Muscle of leg (tissue), 11 donors: ENCODE results near the gene RHOB. TPM values are rescaled to one million over a fixed set of nuclear protein-coding genes. Genes with fewer than 3 reads are reported as not detected.

Experiments
- DNase-seq: peaks from one replicate; pipeline ENCODE4 v3.0.0; 2013
- H3K27ac ChIP-seq: one replicate; pipeline ENCODE4 v1.5.1; 2013; ENCODE audit warnings: mild to moderate bottlenecking, low read length, control low read depth
- H3K27me3 ChIP-seq: one replicate; pipeline ENCODE4 v1.6.1; 2013; ENCODE audit warnings: low read length; ENCODE audit not compliant: control insufficient read depth, insufficient read depth
- H3K36me3 ChIP-seq: one replicate; pipeline ENCODE4 v1.6.1; 2013; ENCODE audit warnings: low read length; ENCODE audit not compliant: control insufficient read depth, insufficient read depth
- H3K4me1 ChIP-seq: one replicate; pipeline ENCODE4 v1.6.1; 2013; ENCODE audit warnings: low read length; ENCODE audit not compliant: control insufficient read depth, insufficient read depth
- H3K4me3 ChIP-seq: one replicate; pipeline ENCODE4 v1.5.1; 2013; ENCODE audit warnings: low read length, control low read depth
- H3K9me3 ChIP-seq: replicated peaks from 2 replicates; pipeline ENCODE4 v1.6.1; 2013; ENCODE audit warnings: low read depth, low read length; ENCODE audit not compliant: control insufficient read depth
- WGBS: methylation state at CpG from one replicate; pipeline ENCODE4 v1.1.5; 2013; ENCODE audit warnings: missing lambda C conversion rate; ENCODE audit not compliant: insufficient coverage; 5-methylcytosine and 5-hydroxymethylcytosine counted together
- polyA plus RNA-seq, 8 donors: library from polyadenylated mRNA; unstranded; fragments of 120-200 nt; gene quantifications; one replicate each; pipeline versions ENCODE4 v1.2.1 to v1.2.3, GENCODE V29; 2013; ENCODE audit warnings: inconsistent platforms in 1 of 8, low replicate concordance in 1 of 8; ENCODE audit not compliant: insufficient read length in 8 of 8, insufficient read depth in 1 of 8
- total RNA-seq: library from RNA; stranded (reverse); fragments of 120-200 nt; gene quantifications from one replicate; pipeline ENCODE4 v1.2.4, GENCODE V29; 2013

Gene RHOB
- total and polyA plus RNA-seq, 9 donors: 90.9 to 174 (median 135) TPM

DNA sequence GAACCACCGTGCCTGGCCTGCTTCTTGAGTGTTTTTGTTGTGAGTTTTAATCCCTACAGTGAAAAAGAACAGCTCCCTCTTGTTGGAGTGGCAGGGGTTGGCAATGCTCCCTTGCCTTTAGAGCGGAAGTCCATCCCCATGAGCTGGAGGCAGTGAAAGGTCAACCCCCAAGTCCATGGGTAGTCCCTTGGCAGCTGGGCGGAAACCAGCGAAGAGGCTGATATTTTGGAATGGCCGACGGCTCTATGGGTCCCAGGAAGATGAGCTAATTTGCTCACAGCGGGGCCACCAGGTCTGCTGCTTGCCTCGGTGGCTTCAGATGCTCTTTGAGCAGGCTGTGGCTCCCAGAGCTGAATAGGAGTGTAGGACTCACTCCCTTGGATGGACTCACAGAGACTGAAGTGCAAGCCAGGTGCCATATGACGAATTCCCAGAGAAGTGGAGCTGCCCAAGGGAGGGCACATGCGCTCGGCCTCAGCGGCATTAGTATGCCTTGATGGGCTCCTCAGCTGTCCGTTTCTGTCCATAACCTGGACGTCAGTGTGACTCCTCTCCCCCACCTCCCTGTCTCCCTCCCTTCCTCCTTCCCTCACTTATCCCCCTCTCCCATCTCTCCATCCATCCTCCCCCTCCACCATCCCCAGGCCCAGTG is 25.4 kb upstream of the RHOB start:
- Histone ChIP-seq H3K36me3 (no peaks in the 10 kb centered on the region), H3K4me1 (peaks cover 60% of the 10 kb centered on the region), H3K27ac (peak overlapping the region; percentile 82), H3K4me3 (no peak overlapping the region), H3K9me3 (no peaks in the 10 kb centered on the region), H3K27me3 (no peaks in the 10 kb centered on the region)
- DNase-seq: no peak
- WGBS: 72% methylated on average over 13 of the region's 14 CpGs

DNA sequence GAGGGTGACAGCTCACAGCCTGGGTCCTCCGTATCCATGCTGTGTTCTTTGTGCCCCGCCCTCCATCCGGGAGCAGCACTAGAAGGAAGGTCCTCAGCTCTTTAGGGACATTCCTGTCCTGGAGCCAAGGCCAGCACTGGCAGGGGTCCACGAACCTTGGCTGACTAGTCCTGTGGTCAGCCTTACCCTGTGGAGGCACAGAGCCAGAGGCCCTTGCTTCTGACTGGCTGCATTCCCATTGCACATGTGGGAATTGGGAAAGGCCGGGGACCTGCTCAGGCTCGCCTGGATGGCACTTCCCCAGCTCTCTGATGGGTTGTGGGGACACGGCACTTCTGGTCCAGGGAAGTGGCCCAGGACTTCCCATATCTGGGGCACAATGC is 24.9 kb upstream of the RHOB start:
- Histone ChIP-seq H3K36me3 (no peaks in the 10 kb centered on the region), H3K27ac (peak overlapping the region; percentile 82), H3K4me1 (peaks cover 60% of the 10 kb centered on the region), H3K27me3 (no peaks in the 10 kb centered on the region), H3K9me3 (no peaks in the 10 kb centered on the region), H3K4me3 (no peak overlapping the region)
- peak; percentile 69 for DNase-seq
- WGBS: 34% methylated on average over 7 of the region's 7 CpGs

DNA sequence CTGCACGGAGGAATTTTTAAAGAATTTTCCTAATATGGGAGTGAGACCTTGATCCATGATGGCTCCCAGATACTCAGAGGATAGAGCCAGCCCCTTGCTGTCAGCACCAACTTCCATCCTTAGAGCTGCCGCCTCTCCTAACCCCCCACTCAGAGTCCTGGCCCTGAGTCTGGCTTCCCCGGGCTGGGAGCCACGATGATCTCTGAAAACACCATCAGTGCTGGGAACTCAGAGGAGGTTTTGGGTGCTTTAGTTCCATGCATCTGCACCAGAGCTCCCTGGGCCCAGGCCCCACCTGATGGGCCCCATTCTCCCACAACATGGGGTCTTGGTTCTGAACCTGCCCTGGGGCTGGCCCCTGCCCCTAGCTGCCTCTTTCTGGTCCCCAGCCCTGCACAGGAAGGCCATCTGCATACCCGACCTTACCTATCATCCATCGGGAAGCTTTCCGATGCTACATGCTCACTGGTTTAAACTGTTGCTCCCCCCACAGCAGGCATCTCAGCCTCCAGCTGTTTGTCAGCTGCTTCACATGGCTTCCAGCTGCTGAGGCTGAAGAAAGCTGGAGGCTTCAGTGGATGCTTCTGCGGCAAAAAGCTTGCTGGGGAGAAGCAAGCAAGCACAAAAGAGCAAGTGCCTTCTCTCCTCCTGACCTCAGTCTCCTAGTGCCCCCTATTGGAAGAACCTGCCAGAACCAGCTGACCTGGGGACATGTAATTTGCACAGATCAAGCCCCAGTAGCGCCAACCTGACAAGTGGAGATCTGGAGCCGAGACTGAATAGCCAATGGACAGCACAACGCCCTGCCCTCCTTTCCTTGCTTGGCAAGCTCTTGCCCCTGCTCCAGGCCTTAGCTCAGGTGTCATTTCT is 24.2 kb upstream of the RHOB start:
- Histone ChIP-seq H3K4me3 (no peak overlapping the region), H3K36me3 (no peaks in the 10 kb centered on the region), H3K27ac (peak overlapping the region; percentile 82), H3K4me1 (peaks cover 60% of the 10 kb centered on the region), H3K9me3 (no peaks in the 10 kb centered on the region), H3K27me3 (no peaks in the 10 kb centered on the region)
- DNase-seq: peak; percentile 88
- 33% methylated on average over 8 of the region's 11 CpGs for WGBS

DNA sequence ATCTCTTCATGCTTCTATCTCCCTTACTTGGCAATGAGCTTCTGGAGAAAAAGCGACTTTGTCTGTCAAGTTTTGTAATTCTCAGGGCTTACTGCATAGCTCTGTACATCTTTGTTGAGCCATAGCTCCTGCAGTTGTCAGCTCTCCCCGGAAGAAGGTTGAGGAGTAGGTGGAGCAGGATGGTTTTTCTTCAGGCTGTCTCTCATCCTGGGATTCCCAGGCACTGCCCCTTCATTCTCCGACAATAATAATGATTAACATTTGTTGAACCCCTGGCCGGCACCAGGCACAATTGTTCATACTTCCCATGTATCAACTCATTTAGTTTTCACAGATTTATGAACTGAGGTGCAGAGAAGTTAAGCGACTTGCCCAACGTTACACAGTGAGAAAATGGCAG is 23.5 kb upstream of the RHOB start:
- Histone ChIP-seq H3K27ac (no peak overlapping the region), H3K4me1 (peaks cover 66% of the 10 kb centered on the region), H3K27me3 (no peaks in the 10 kb centered on the region), H3K9me3 (no peaks in the 10 kb centered on the region), H3K36me3 (no peaks in the 10 kb centered on the region), H3K4me3 (no peak overlapping the region)
- DNase-seq: no peak
- WGBS: 71% methylated on average over 5 of the region's 6 CpGs

DNA sequence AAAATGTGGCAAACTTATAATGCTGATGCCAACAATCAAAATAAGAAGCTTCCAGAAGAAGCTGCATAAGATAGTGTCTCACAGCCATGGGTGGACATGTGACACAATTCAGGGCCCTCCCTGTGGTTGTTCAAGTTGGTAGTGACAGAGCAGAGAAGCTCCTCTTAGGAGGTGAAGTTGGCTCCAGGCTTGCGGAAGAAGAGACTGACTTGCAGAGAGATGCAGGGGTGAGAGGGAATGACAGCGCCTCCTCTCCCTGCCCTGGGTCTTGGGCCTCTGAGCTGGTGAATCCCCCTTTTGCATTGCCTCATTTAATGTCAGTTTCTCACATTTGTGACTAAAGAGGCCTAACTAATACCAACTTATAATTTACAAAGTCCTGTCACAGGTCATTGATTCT is 23.0 kb upstream of the RHOB start:
- no CpG with 5 or more reads among the region's 2 CpGs for WGBS
- peaks cover 65% of the 10 kb centered on the region for H3K4me1 ChIP-seq

DNA sequence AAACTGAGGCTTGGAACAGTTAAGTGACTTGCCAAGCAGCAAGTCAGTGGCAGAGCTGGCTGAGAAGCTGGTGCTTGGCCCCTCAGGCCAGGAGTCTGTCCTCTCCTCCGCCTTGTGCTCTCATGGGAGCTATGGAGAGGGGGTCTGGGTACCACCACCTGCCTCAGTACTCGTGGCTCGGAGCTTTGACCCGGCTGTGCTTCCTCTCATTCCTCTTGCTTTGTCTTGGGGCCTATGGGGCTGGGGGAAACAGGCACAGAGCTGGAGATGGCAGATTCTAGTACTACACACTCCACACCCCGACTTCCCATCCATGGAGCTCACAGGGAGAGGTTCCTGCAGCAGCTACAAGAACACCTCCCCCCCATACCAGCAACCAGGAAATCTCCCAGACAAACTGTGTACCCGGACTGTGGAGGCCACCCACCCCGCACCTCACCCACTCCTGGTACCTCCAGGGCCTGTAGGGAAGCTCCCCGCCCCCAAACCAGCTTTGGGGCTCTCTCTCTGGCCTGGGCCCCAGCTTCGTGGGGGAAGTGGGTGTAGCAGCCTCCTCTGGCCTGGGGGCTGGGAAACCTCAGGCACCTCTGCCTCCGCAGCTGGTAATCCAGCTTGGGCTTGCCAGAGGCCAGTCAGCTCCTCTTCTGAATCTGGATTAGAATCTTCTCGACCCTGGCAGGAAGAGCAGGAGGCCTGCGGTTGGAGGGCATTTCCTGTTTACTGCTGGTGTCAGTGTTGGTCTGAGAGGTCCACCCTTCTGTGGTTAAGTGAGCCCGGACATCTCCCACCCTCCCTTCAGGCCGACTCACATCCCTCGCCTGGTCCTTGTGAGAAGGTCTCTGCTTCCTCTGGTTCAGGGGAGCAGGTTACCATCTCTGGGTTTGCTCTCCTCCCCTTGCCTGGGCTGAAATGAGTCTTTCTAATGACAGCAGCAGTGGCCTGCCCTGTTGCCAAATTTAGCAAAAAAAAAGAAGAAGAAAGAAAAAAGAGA is 22.3 kb upstream of the RHOB start:
- peak overlapping the region; percentile 62 for H3K27ac ChIP-seq
- H3K4me1 ChIP-seq: peaks cover 67% of the 10 kb centered on the region
- 73% methylated on average over 6 of the region's 15 CpGs for WGBS
- no peaks in the 10 kb centered on the region for H3K9me3 ChIP-seq
- DNase-seq: peak; percentile 80
- no peaks in the 10 kb centered on the region for H3K36me3 ChIP-seq
- H3K4me3 ChIP-seq: no peak overlapping the region
- no peaks in the 10 kb centered on the region for H3K27me3 ChIP-seq

More for the DNA sequence above, 23.0 kb upstream of the RHOB start:
- Histone ChIP-seq H3K4me3 (no peak overlapping the region), H3K27me3 (no peaks in the 10 kb centered on the region), H3K36me3 (no peaks in the 10 kb centered on the region), H3K27ac (peak overlapping the region; percentile 62), H3K9me3 (no peaks in the 10 kb centered on the region)
- DNase-seq: no peak

DNA sequence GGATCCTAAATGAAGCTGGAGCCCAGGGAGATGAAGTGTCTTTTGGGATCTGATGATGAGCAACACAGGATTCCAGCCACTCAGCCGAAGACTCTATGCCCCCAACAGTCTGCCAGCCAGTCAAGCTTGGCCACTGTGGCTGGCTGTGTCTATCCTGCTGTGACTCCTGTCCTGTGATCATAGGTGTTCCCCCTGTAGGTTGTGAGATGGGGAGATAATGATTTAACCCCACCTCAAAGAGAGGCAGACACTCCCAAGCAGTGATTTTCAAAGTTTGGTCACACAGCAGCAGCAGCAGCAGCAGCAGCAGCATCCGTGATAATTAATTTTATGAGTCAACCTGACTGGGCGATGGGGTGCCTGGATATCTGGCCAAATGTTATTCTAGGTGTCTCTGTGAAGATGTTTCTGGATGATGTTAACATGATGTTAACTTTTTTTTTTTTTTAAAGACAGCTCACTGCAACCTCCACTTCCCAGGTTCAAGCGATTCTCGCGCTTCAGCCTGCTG is 21.4 kb upstream of the RHOB start:
- Histone ChIP-seq H3K4me3 (no peak overlapping the region), H3K27me3 (no peaks in the 10 kb centered on the region), H3K27ac (no peak overlapping the region), H3K4me1 (peaks cover 70% of the 10 kb centered on the region), H3K9me3 (no peaks in the 10 kb centered on the region), H3K36me3 (no peaks in the 10 kb centered on the region)
- no peak for DNase-seq
- WGBS: 77% methylated on average over 3 of the region's 6 CpGs

DNA sequence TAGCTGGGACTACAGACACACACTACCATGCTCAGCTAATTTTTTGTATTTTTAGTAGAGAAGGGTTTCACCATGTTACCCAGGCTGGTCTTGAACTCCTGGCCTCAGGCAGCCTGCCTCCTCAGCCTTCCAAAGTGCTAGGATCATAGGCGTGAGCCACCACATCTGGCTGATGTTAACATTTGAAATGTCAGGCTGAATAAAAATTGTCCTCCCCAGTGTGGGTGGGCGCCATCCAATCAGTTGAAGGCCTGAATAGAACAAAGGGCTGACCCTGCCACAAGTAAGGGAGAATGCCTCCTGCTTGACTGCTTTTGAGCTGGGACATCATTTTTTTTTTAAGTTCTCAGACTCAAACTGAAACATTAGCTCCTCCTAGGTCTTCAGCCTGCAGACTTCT is 21.0 kb upstream of the RHOB start:
- no peak overlapping the region for H3K4me3 ChIP-seq
- H3K27ac ChIP-seq: no peak overlapping the region
- DNase-seq: no peak
- H3K4me1 ChIP-seq: peaks cover 66% of the 10 kb centered on the region
- no peaks in the 10 kb centered on the region for H3K27me3 ChIP-seq
- WGBS: 100% methylated on average over 2 of the region's 2 CpGs
- H3K36me3 ChIP-seq: no peaks in the 10 kb centered on the region
- no peaks in the 10 kb centered on the region for H3K9me3 ChIP-seq

DNA sequence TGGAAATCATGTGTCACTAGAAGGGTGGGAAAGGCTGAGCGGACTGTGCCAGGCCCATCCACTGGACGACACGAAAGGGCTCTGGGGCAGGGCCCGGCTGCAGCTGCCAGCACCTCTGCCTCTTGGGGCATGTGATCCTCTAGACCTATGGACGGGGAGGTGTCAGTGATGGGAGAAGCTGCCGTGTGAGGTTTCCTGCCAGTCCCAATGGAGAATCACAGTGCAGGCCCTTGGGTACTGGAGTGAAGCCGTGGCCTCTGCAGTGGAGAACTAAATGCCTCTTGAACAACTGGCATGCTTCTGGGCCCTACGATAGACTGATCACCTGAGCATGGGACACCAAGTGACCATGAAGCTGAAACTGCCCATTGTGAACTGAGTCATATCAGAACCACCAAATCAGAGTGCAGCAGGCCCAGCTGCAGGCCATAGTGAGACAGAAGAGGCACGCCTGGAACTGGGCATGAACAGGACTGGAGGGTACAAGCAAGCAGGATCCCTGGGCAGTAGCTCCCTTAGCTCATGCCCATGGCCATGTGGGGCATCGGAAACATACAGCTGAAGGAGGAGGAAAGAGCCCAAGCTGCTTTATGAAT is 18.8 kb upstream of the RHOB start:
- Histone ChIP-seq H3K36me3 (no peaks in the 10 kb centered on the region), H3K4me3 (no peak overlapping the region), H3K27me3 (no peaks in the 10 kb centered on the region), H3K4me1 (peaks cover 45% of the 10 kb centered on the region), H3K9me3 (no peaks in the 10 kb centered on the region), H3K27ac (no peak overlapping the region)
- WGBS: 84% methylated on average over 9 of the region's 10 CpGs
- no peak for DNase-seq
